GM04503 (cell line): ENCODE results near the gene SFXN4.
"Not testable (repeated sequence)": the region's sequence is repeated elsewhere in the genome, so short reads cannot be mapped to it uniquely, and the experiment has no call there.

ENCODE experiments used
- DNase-seq: peaks from one replicate; pipeline ENCODE4 v3.0.0-alpha.2; 2012; ENCODE audit warnings: low read depth

The SFXN4 gene

GRCh38 chr10:119143657-119144056 lies 21.9 kb downstream of the SFXN4 start:
- no peak for DNase-seq

- DNase-seq = no peak
Measured at GRCh38 chr10:119140603-119141245, 24.8 kb downstream of the SFXN4 start.

- DNase-seq = no peak
Measured at GRCh38 chr10:119139464-119140067, 25.9 kb downstream of the SFXN4 start.

- DNase-seq = no peak
Measured at GRCh38 chr10:119138346-119139306, 26.9 kb downstream of the SFXN4 start.

GRCh38 chr10:119137878-119138277 lies 27.6 kb downstream of the SFXN4 start:
- DNase-seq = not testable (repeated sequence)

GRCh38 chr10:119136084-119136483 lies 29.4 kb downstream of the SFXN4 start:
- DNase-seq = no peak

GRCh38 chr10:119135513-119135881 lies 30.0 kb downstream of the SFXN4 start:
- DNase-seq = no peak

GRCh38 chr10:119133949-119134348 lies 31.6 kb downstream of the SFXN4 start:
- DNase-seq = no peak

- DNase-seq = no peak
Measured at GRCh38 chr10:119132521-119133345, 32.8 kb downstream of the SFXN4 start.

- DNase-seq = no peak
Measured at GRCh38 chr10:119131512-119132240, 33.8 kb downstream of the SFXN4 start.

GRCh38 chr10:119129721-119130120 lies 35.8 kb downstream of the SFXN4 start:
- DNase-seq = no peak

GRCh38 chr10:119125942-119126341 lies 39.6 kb downstream of the SFXN4 start:
- no peak for DNase-seq

GRCh38 chr10:119120875-119121274 lies 44.6 kb downstream of the SFXN4 start:
- DNase-seq = no peak

GRCh38 chr10:119120413-119120867 lies 45.1 kb downstream of the SFXN4 start:
- peak; percentile 47 for DNase-seq

- no peak for DNase-seq
Measured at GRCh38 chr10:119119400-119119799, 46.1 kb downstream of the SFXN4 start.

- DNase-seq = no peak
Measured at GRCh38 chr10:119118231-119118630, 47.3 kb downstream of the SFXN4 start.

- DNase-seq = no peak
Measured at GRCh38 chr10:119116326-119116951, 49.1 kb downstream of the SFXN4 start.

- DNase-seq = no peak
Measured at GRCh38 chr10:119115926-119116325, 49.6 kb downstream of the SFXN4 start.

- peak; percentile 94 for DNase-seq
Measured at GRCh38 chr10:119113751-119114732, 51.5 kb downstream of the SFXN4 start.
